GM21423 (cell line): ENCODE data around the gene E2F6.
"Not testable (repeated sequence)": the region's sequence is repeated elsewhere in the genome, so short reads cannot be mapped to it uniquely, and the experiment has no call there.

Source experiments
- ATAC-seq: cut with Tn5 transposase; IDR thresholded peaks from one replicate; pipeline ENCODE4 v1.9.1; 2021; ENCODE audit warnings: mild to moderate bottlenecking, moderate library complexity; ENCODE audit not compliant: unreplicated experiment

The E2F6 gene

DNA sequence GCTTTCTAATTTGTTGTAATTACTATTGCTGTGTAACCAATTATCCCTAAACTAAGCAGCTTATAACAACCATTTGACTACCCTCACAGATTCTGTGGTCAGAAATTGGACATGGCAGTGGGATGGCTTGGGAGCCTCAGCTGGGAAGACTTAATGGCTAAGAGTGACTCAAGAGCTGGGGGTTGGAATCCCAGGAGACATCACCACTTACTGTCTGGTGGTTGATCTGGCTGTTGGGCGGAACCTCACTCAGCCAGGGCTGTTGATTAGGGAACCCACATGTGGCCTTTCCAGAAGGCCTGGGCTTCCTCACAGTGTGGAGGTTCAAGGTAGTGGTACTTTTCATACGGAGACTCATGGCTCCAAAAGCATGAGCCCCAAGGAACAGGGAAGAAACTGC lies 49.8 kb downstream of the E2F6 start:
- no peak for ATAC-seq

GRCh38 chr2:11414372-11415124 lies 51.4 kb downstream of the E2F6 start:
- no peak for ATAC-seq

DNA sequence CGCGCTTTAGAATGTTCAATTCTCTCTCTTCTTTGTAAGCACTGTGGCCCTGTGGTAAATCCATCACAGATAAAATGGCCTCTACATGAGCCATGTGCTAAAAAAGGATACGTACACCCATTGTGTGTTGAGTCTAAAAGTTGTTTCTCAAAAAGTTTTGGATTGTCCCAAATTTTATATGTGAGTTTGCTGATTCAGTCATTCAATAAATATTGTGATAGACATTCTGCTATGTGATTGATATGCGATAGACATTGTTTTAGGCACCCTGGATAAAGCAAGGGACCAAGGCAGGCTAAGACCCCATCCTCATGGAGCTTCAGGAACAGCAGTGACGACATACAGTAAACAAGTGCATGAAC lies 53.5 kb downstream of the E2F6 start:
- no peak for ATAC-seq

- no peak for ATAC-seq
Observed at GRCh38 chr2:11411768-11412448, 54.1 kb downstream of the E2F6 start.

DNA sequence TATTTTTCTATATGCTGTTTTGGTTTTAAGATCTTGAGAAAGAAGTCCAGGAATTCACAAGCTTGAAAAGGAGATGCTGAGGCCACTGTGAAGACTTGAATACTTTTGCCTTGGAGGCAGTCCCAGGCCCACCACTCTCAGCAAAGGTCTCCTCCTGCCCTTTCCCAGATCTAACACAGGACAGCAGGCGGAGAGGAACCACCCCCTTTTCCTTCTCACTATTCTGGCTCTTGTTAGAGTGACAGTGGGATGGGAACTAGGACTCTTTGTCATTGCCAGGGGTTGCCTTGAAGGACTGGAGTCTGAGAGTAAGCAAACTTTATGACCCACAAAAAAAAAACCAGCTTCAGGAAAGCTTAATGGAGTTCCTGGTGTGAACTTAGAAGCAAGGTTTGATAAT lies 54.7 kb downstream of the E2F6 start:
- no peak for ATAC-seq

- no peak for ATAC-seq
Observed at GRCh38 chr2:11410101-11410500, 55.9 kb downstream of the E2F6 start.

- no peak for ATAC-seq
Observed at GRCh38 chr2:11409572-11409959, 56.4 kb downstream of the E2F6 start.

GRCh38 chr2:11408959-11409571 lies 56.9 kb downstream of the E2F6 start:
- ATAC-seq: no peak

DNA sequence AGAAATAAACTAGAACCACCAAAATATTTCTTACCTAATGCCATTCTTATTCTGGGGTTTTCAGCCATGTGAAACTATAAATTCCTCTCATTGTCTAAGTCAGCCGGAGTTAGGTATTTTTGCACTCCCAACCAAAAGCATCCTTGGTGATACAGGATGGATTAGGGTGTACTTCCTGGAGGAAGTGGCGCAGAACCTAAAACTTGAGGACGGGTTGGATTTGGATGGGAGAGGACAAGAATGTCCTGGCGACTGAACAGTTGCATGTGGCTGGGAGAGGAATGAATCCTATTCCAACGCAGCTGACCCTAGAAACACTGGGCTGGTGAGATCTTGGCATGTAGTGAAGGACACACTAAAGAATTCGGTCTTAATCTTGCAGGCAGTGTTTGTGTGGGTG lies 58.5 kb downstream of the E2F6 start:
- ATAC-seq: no peak

- no peak for ATAC-seq
Observed at GRCh38 chr2:11406958-11407381, 59.0 kb downstream of the E2F6 start.

- ATAC-seq: no peak
Observed at GRCh38 chr2:11406267-11406957, 59.5 kb downstream of the E2F6 start.

GRCh38 chr2:11405599-11406266 lies 60.2 kb downstream of the E2F6 start:
- no peak for ATAC-seq

GRCh38 chr2:11405074-11405406 lies 60.9 kb downstream of the E2F6 start:
- not testable (repeated sequence) for ATAC-seq

- ATAC-seq: no peak
Observed at GRCh38 chr2:11404376-11405073, 61.4 kb downstream of the E2F6 start.

DNA sequence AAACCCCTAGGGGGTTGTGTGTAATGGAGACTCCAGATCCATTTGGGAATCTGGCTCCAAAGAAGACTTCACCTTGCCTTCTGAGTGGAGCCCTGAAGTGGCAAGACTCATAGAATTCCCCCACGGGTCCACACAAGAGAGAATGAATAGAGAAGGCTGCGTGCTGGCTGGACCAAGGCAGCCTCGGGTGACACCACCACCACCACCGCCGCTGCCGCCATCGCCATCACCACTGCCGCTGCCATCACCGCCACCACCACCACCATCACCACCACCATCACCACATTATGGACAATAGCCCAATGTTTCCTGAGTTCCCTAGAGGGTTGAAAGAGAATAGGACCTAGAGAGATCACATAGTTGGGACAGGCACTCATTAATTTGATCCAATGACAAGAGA lies 63.5 kb downstream of the E2F6 start:
- ATAC-seq: no peak

- ATAC-seq: no peak
Observed at GRCh38 chr2:11399438-11399762, 66.6 kb downstream of the E2F6 start.

GRCh38 chr2:11398750-11399437 lies 67.1 kb downstream of the E2F6 start:
- ATAC-seq: no peak

GRCh38 chr2:11397513-11397912 lies 68.4 kb downstream of the E2F6 start:
- ATAC-seq: no peak

DNA sequence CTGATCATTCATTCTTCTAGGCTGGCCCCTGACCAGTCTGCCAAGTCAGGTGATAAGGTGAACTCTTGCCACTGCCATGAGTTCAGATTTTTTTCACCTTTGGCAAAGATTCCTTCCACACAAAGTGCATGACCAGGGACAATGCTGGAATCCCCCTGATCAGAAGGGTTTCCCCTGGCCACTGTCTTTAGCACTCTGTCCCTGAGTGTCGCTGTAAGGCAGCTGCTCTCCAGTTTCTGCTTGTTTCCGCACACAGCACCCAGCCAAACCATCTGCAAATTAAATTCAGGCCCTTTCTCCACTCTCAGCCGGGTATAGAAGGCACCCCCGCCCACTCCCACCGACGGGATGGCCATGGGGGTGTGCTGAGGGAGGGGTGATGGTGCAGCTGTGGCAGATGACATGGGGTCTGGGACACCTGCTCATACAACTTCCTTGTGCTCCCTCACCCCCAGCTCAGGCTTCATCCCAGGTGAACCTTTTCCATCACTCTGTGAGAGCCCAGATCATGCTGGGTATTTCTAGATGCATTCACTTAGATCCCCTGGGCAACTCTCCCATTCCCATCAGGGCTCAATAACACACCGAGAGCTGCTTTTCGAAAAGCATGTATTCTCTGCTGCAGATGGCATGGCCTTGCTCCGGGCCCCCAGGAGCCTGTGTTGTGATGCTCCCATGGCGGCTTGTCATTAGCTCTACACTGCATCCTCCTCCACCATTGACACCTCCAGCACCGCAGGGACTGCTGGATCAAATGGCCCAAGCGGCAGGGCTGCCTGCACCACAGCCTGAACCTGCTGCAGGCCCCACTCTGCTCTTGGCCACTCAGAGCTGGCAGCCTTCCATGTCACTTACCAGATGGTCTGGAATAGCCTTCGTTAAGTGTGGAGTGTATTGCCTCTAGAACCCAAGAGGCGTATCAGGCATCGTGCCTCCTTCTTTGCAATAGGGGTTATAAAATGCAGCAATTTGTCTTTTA lies 69.2 kb downstream of the E2F6 start:
- no peak for ATAC-seq
